ENCODE data around the gene RAD23B.

The RAD23B gene

DNA sequence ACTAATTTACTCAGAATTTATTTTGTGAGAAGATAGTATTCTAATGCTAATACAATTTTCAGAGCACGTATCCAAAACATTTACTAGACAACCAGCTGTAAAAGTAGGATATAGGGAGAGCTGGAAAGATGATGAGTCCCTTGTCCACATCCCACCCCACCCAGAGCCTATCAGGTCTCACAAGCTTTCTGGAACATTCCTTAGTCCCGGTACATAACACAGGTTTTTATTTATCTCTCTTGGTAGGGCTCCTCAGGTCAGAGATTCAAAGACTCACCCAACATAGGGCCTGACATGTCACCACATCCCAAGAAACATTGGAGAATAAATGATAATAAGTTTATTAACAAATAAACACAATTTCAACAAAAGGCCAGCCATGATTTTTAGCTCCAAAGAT is 13.8 kb upstream of the RAD23B start:
- DNase-seq: no peak

- DNase-seq: no peak
Measured at GRCh38 chr9:107269681-107270080, 13.4 kb upstream of the RAD23B start.

GRCh38 chr9:107270082-107270481 is 13.0 kb upstream of the RAD23B start:
- no peak for DNase-seq

GRCh38 chr9:107270580-107270979 is 12.5 kb upstream of the RAD23B start:
- no peak for DNase-seq

DNA sequence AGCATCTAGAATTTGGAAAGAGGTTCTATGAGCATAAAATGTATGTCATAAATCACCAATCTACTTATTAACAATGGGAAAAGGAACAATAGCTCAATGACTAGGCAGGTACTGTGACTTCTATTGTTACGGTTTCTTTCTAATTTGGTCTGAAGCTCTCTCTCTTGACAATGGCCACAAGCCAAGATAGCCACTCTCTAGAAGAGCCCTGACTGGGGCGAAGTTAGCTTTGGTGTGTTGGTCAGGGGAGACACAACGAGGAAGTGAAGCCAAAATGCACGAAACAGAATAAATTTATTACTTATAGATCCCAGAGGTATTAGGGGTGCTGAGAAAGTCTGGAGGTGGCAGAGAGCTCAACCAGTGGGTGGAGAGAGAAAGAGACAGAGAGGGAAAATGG is 9.4 kb upstream of the RAD23B start:
- no peak for DNase-seq

- no peak for DNase-seq
Measured at GRCh38 chr9:107274096-107274495, 9.0 kb upstream of the RAD23B start.

- DNase-seq: peak; percentile 21
Measured at GRCh38 chr9:107274953-107275422, 8.1 kb upstream of the RAD23B start.

DNA sequence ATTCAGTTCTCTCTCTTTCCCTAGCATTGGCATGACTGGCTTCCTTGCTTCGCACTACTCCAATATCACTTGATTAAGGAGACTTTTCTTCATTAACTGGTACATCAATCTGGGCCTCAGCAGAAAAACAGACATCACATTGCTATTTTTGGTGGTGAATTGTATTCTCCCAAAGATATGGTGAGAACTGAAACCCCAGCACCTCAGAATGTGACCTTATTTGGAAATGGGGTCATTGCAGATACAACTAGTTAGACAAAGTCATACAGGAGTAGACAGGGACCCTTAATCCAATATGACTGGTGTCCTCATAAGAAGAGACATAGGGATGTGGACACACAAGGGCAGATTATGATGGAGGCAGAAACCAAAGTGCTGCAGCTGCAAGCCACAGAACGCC is 7.5 kb upstream of the RAD23B start:
- no peak for DNase-seq

- DNase-seq: no peak
Measured at GRCh38 chr9:107276966-107277710, 5.9 kb upstream of the RAD23B start.

DNA sequence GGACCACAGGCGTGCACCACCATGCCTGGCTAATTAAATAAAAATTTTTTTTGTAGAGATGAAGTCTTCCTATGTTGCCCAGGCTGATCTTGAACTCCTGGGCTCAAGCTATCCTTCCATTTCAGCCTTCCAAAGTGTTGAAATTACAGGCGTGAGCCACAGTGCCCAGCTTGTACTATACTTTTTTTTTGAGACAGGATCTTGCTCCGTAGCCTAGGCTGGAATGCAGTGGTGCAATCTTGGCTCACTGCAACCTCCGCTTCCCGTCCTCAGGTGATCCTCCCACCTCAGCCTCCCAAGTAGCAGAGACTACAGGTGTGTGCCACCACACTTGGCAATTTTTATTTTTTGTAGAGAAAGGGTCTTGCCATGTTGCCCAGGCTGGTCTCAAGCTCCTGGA is 5.3 kb upstream of the RAD23B start:
- DNase-seq: no peak

DNA sequence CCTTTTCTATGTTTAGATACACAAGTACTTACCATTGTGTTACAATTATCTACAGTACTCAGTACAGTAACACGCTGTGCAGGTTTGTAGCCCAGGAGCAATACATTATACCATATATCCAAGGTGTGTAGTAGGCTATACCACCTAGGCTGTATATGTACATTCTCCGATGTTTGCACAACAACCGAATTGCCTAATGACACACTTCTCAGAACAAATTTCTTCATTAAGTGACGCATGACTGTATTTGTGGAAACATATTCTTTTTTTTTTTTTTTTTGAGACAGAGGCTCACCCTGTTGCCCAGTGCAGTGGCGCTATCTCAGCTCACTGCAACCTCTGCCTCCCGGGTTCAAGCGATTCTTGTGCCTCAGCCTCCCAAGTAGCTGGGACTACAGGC is 4.0 kb upstream of the RAD23B start:
- DNase-seq: no peak

DNA sequence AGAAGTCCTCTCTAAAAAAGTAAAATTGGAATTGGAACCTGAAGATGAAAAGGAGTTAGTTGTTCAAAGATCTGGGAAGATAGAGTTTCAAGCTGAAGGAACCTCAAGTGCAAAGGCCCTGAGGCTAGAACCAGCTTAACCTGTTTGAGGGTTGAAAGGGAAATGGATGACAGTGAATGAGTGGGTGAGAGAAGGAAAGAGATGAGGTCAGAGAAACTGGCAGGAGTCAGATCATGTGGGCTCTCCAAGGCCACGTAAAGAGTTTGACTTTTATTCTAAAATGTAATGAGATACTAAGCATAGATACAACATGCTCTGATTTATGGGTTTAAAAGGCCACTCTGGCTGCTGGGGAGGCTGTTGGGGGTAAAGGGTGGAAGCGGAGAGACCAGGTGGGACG is 2.5 kb upstream of the RAD23B start:
- no peak for DNase-seq

- DNase-seq: no peak
Measured at GRCh38 chr9:107281184-107281583, 1.9 kb upstream of the RAD23B start.

GRCh38 chr9:107281922-107282667 is 984 bp upstream of the RAD23B start:
- no peak for DNase-seq

DNA sequence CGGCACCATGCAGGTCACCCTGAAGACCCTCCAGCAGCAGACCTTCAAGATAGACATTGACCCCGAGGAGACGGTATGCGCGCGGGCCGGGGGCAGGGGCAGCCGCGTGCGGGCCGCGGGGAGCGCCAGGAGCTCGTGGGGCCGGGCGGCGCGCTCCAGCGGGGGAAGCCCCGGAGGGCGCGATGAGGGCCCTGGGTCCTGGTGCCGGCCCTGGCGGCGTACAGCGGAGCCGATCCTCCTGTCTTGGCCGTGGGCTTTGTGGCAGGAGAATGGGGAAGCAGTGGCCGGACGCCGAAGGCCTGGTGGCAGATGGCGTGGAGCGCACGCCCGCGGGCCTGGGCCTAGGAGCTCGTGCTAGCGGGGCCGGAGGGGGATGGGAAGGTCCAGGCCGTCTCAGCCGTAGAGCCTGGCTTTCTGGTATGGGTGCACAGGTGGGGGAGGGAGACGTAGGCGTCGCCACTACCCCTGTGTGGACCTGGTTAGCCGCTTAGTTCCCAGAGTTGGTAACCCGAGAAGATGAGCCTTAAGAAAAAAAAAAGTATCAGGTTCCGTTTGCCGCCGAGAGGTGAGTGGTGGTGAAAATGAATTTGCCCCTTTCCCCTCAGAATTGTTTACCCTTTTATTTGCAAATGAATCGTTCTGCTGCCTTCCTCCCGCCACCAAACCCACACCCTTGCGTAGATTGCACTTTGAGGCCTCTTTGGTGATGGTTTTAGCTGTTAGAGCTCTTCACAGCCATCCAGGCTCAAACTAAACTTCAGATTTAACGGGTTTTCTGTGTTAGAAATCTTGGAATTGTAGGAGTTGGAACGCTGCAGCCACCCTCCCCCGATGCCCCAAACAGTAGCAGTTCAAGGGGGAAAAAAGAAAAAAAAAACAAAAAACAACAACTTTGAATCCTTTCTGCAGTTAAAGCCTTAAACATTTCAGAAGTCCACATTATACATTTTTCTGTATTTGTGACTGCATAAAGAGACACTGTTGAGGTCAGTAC is 841 bp downstream of the RAD23B start:
- DNase-seq: peak; percentile 79

- no peak for DNase-seq
Measured at GRCh38 chr9:107284636-107285035, 1.6 kb downstream of the RAD23B start.

GRCh38 chr9:107285286-107285685 is 2.2 kb downstream of the RAD23B start:
- DNase-seq: no peak

DNA sequence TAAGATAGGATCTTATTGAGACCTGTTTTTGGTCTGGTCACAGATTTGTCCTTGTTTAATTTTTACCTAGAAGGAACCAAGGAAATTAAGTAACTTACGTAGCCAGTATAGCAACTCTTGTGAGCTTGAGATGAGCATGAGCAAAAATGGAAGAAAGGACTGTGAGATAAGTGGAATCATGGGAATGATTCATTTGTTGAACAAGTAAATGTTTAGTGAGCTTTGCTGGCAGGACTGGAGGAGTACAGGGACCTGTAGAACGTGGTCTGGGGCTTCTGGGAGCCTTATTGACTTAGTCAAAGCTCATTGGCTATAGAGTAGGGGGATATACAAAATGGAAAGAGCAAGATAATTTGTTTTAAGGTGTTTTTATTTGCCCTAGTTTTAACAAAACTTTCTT is 3.0 kb downstream of the RAD23B start:
- DNase-seq: no peak

DNA sequence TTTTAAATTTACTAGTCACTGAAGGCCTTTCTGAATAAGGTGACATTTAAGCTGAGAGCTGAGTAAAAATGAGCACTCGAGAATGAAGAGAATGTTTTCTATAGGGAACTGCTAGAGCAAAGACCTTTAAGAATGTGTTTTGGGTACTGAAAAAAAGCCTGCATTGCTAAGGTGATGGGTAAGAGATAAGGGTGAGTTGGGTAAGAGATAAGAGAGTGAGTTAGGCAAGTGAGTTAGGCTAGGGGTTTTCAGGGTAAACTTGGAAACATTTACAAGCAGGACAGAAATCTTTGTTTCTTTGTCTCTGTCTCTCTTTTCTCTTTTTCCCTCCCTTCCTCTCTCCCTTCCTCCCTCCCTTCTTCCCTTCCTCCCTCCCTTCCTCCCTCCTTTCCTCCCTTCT is 5.6 kb downstream of the RAD23B start:
- no peak for DNase-seq

DNA sequence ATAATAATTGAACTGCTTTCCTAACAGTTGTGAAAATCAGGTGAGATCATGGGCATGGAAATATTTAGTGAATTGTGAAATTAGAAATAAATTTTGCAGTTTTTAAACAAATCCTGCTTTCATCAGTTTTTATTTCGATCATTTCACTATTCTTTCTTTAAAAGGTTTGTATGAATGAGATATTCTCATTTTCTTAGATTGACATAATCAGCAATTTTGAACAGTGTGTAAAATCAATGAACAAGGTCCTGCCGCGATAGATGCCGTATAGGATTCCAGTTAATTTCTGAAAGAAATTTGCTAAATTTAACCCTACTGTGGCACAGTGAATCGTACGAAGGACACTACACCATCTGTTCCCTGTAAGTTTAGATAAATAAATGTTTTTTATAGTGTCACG is 7.5 kb downstream of the RAD23B start:
- DNase-seq: no peak

- no peak for DNase-seq
Measured at GRCh38 chr9:107292821-107293542, 9.9 kb downstream of the RAD23B start.

DNA sequence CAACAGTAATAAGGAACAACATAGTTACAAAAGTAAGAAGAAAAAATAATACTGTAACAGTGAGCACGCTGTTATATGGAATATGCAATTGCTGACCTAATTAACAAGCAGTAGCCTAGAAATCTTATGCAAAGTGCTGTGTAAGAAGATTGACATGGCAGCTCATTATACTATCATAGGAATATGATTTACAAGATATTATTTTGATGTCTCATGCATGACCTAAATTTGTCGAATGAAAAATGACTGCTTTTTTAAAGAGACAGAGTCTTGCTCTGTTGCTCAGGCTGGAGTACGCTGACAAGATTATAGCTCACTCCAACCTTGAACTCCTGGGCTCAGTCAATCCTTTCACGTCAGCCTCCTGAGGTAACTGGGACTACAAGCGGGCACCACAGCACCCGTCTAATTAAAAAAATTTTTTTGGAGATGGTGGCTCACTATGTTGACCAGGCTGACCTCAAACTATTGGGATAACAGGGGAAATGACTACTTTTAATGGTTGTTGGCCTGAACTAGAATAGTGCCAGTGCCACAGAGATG is 10.5 kb downstream of the RAD23B start:
- no peak for DNase-seq
